Cardiac muscle cell (in vitro differentiated cells and primary cell): Measurements from ENCODE around the gene OSBPL8. TPM values are rescaled to one million over a fixed set of nuclear protein-coding genes. Genes with fewer than 3 reads are reported as not detected.

Source experiments
- DNase-seq, 2 donors: peaks; one replicate each; pipeline versions ENCODE4 v3.0.0 to v3.0.0-alpha.2; 2010 to 2017; ENCODE audit warnings: low read depth in 1 of 2, low spot score in 1 of 2
- H3K27ac ChIP-seq: fragments of 200-600 bp; sonication (generic); 2 replicates; pipeline ENCODE4 v1.5.1; 2016
- H3K27me3 ChIP-seq: fragments of 200-600 bp; sonication (generic); 2 replicates; pipeline ENCODE4 v1.6.0; 2016; ENCODE audit warnings: control low read depth
- H3K36me3 ChIP-seq: fragments of 200-600 bp; sonication (generic); 2 replicates; pipeline ENCODE4 v1.5.1; 2016; ENCODE audit warnings: control low read depth
- H3K4me1 ChIP-seq: fragments of 200-600 bp; sonication (generic); 2 replicates; pipeline ENCODE4 v1.8.1; 2017; ENCODE audit warnings: low read depth, mild to moderate bottlenecking, mixed run types
- H3K4me3 ChIP-seq: fragments of 200-600 bp; sonication (generic); 2 replicates; pipeline ENCODE4 v1.5.1; 2016; ENCODE audit warnings: mild to moderate bottlenecking
- H3K9me3 ChIP-seq: fragments of 200-600 bp; sonication (generic); 2 replicates; pipeline ENCODE4 v1.5.1; 2017; ENCODE audit warnings: low read depth, mild to moderate bottlenecking, control low read depth
- CTCF ChIP-seq: IDR thresholded peaks from 2 replicates; pipeline ENCODE4 v1.5.1; 2012; ENCODE audit warnings: low read depth, mild to moderate bottlenecking, low read length
- polyA plus RNA-seq: library from polyadenylated mRNA; unstranded; fragments of >200 nt; fragmentation: Nextera tagmentation; extraction: Ambion mirVana; gene quantifications from 2 replicates; pipeline ENCODE4 v1.2.1, GENCODE V29; 2016
- total RNA-seq: library from RNA; depleted of rRNA; stranded (reverse); fragments of >200 nt; gene quantifications from 2 replicates; pipeline ENCODE4 v1.2.3, GENCODE V29; 2016

OSBPL8 gene
- total and polyA plus RNA-seq, 2 experiments from 2014 or later, result 25.6 to 143 TPM

DNA sequence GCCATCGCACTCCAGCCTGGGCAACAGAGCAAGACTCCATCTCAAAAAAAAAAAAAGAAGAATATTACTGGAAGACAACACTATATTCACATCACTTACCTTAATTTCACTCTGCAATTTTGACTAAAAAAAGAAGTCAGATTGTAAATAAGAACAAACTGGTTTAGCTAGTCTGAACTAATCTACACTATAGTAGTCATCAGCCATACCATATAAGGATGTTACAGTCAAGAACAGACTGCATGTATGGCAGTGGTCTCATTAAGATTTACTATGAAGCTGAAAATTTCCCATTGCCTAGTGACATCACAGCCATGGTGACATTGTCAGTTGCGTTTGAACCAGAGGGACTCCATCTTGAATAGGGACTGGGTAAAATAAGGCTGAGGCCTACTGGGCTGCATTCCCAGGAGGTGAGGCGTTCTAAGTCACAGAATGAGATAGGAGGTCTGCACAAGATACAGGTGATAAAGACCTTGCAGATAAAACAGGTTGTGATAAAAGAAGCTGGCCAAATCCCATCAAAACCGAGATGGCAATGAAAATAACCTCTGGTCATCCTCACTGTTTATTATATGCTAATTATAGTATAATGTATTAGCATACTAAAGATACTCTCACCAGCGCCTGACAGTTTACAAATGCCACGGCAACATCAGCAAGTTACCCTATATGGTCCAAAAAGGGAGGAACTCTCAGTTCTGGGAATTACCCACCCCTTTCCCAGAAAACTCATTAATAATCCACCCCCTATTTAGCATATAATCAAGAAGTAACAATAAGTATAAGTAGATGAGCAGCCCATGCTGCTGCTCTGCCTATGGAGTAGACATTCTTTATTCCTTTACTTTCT lies 51.2 kb downstream of the OSBPL8 start:
- no peaks in the 10 kb centered on the region for H3K4me1 ChIP-seq
- no peak for TF ChIP-seq CTCF
- H3K4me3 ChIP-seq, result no peak overlapping the region
- no peak for DNase-seq
- H3K27me3 ChIP-seq, result no peaks in the 10 kb centered on the region
- H3K27ac ChIP-seq, result no peak overlapping the region
- H3K36me3 ChIP-seq, result no peaks in the 10 kb centered on the region
- H3K9me3 ChIP-seq, result no peaks in the 10 kb centered on the region

- no peak for TF ChIP-seq CTCF
- no peaks in the 10 kb centered on the region for H3K27me3 ChIP-seq
- no peak overlapping the region for H3K4me3 ChIP-seq
- no peaks in the 10 kb centered on the region for H3K36me3 ChIP-seq
- no peak overlapping the region for H3K27ac ChIP-seq
- no peaks in the 10 kb centered on the region for H3K4me1 ChIP-seq
- no peak for DNase-seq
- no peaks in the 10 kb centered on the region for H3K9me3 ChIP-seq
Observed at GRCh38 chr12:76506149-76506548, 53.4 kb downstream of the OSBPL8 start.

- no peak for DNase-seq
- no peak overlapping the region for H3K4me3 ChIP-seq
- H3K4me1 ChIP-seq, result no peaks in the 10 kb centered on the region
- no peak overlapping the region for H3K27ac ChIP-seq
- H3K27me3 ChIP-seq, result no peaks in the 10 kb centered on the region
- H3K9me3 ChIP-seq, result no peaks in the 10 kb centered on the region
- no peak for TF ChIP-seq CTCF
- no peaks in the 10 kb centered on the region for H3K36me3 ChIP-seq
Observed at GRCh38 chr12:76505050-76505449, 54.5 kb downstream of the OSBPL8 start.

DNA sequence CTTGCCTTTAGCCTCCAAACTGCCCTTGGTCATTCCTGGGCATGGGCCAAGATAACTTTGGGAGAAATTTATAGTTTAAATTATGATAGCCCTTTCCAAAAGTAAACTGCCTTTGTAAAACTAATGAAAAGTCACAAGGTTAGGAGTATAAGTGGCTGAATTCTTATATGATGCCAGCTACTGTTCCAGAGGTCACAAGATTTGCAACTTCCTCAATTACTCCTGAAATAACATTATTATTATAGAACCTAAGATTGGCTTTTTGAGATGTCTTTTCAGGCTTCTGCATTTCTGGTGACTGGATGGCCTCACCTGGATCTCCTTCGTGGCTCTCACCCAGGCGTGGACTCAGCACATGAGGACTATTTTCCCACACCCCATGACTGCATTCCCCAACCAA lies 55.0 kb downstream of the OSBPL8 start:
- no peak for TF ChIP-seq CTCF
- Histone ChIP-seq H3K4me3 (no peak overlapping the region), H3K27me3 (no peaks in the 10 kb centered on the region), H3K9me3 (no peaks in the 10 kb centered on the region), H3K36me3 (no peaks in the 10 kb centered on the region), H3K27ac (no peak overlapping the region), H3K4me1 (no peaks in the 10 kb centered on the region)
- DNase-seq, result no peak

- Histone ChIP-seq H3K4me1 (no peaks in the 10 kb centered on the region), H3K9me3 (no peaks in the 10 kb centered on the region)
- TF ChIP-seq CTCF, result no peak
Observed at GRCh38 chr12:76503957-76504356, 55.6 kb downstream of the OSBPL8 start.

More at GRCh38 chr12:76503957-76504356, 55.6 kb downstream of the OSBPL8 start:
- no peak for DNase-seq
- Histone ChIP-seq H3K36me3 (no peaks in the 10 kb centered on the region), H3K27ac (no peak overlapping the region), H3K4me3 (no peak overlapping the region), H3K27me3 (no peaks in the 10 kb centered on the region)
